Endothelial cell of umbilical vein (primary cell): ENCODE data around the gene SORCS2. TPM values are rescaled to one million over a fixed set of nuclear protein-coding genes. Genes with fewer than 3 reads are reported as not detected.

Source experiments
- BruUV-seq: library from RNA; stranded (reverse); fragments of 400-500 nt; replicated peaks from 2 replicates; lab custom pipeline; 2021; lab: Mats Ljungman, UMichigan
- CTCF ChIA-PET: fragments of 300-600, 350-600 bp; sonication (Branson Sonifier 250); formaldehyde crosslinking; loops from one replicate; lab custom pipeline; 2021; ENCODE audit warnings: antibody characterized with exemption, inconsistent platforms; lab: Charles Lee
- POLR2A ChIA-PET: fragments of 300-600, 350-600 bp; sonication (Branson Sonifier 250); formaldehyde crosslinking; loops from one replicate; lab custom pipeline; 2021; ENCODE audit warnings: antibody characterized with exemption, inconsistent platforms; lab: Charles Lee
- DNase-seq: peaks from one replicate; pipeline ENCODE4 v3.0.0-alpha.2; 2011; ENCODE audit warnings: low read depth, low spot score
- FAIRE-seq: peaks from 2 replicates; lab custom pipeline; 2011; peaks lifted over from hg19 to GRCh38; lab: Jason Lieb, UNC
- H2AFZ ChIP-seq: 2 replicates; pipeline ENCODE4 v1.6.0; 2012; ENCODE audit warnings: low read depth, low read length, control low read depth, inconsistent platforms
- H3K27ac ChIP-seq: 2 replicates; pipeline ENCODE4 v1.5.1; 2011; ENCODE audit warnings: low read depth, mild to moderate bottlenecking, control low read depth, low read length, moderate library complexity; ENCODE audit not compliant: insufficient read depth
- H3K27me3 ChIP-seq, 2 experiments: 2 replicates each; pipeline versions ENCODE4 v1.6.0 to v1.6.1; 2011; ENCODE audit warnings: low read length in 2 of 2, mixed read lengths in 1 of 2; ENCODE audit not compliant: control insufficient read depth in 2 of 2, insufficient read depth in 2 of 2
- H3K36me3 ChIP-seq, 2 experiments: 2 replicates in 1 of 2; 3 replicates in 1 of 2; pipeline ENCODE4 v1.5.1; 2011; ENCODE audit warnings: low read length in 2 of 2, mild to moderate bottlenecking in 1 of 2, moderate library complexity in 1 of 2; ENCODE audit not compliant: control insufficient read depth in 2 of 2, insufficient read depth in 2 of 2; ENCODE audit errors: extremely low read depth in 1 of 2
- H3K4me1 ChIP-seq: 3 replicates; pipeline ENCODE4 v1.5.1; 2011; ENCODE audit warnings: mild to moderate bottlenecking, low read length; ENCODE audit not compliant: control insufficient read depth, insufficient read depth; ENCODE audit errors: extremely low read depth
- H3K4me2 ChIP-seq: 2 replicates; pipeline ENCODE4 v1.6.1; 2011; ENCODE audit warnings: low read length, control low read depth, mixed read lengths; ENCODE audit not compliant: insufficient read depth
- H3K4me3 ChIP-seq, 3 experiments: fragments of 200-600 bp in 1 of 3; sonication (generic), shearing (Covaris generic) in 1 of 3; replicated peaks in 1 of 3; 2 replicates each; pipeline ENCODE4 v1.5.1; 2011 to 2016; ENCODE audit warnings: control low read depth in 3 of 3, low read length in 3 of 3, mild to moderate bottlenecking in 2 of 3, inconsistent platforms in 1 of 3, low read depth in 1 of 3, moderate library complexity in 1 of 3; ENCODE audit not compliant: insufficient read depth in 1 of 3
- H3K79me2 ChIP-seq: 2 replicates; pipeline ENCODE4 v1.6.0; 2012; ENCODE audit warnings: low read length, inconsistent platforms; ENCODE audit not compliant: control insufficient read depth, insufficient read depth
- H3K9ac ChIP-seq: replicated peaks from 2 replicates; pipeline ENCODE3; 2011; ENCODE audit warnings: low read length, control low read depth; ENCODE audit not compliant: insufficient read depth; ENCODE audit errors: extremely low read depth
- H3K9me1 ChIP-seq: replicated peaks from 3 replicates; pipeline ENCODE4 v1.6.0; 2011; ENCODE audit warnings: mild to moderate bottlenecking, low read length; ENCODE audit not compliant: control insufficient read depth, insufficient read depth; ENCODE audit errors: extremely low read depth
- H3K9me3 ChIP-seq: replicated peaks from 2 replicates; pipeline ENCODE4 v1.5.1; 2012; ENCODE audit warnings: low read length, inconsistent platforms; ENCODE audit not compliant: control insufficient read depth, insufficient read depth
- H4K20me1 ChIP-seq: replicated peaks from 2 replicates; pipeline ENCODE3; 2011; ENCODE audit warnings: mild to moderate bottlenecking, low read length; ENCODE audit not compliant: control insufficient read depth, insufficient read depth; ENCODE audit errors: extremely low read depth
- EZH2 ChIP-seq: IDR thresholded peaks from 2 replicates; pipeline ENCODE4 v1.6.1; 2012; ENCODE audit warnings: borderline replicate concordance, low read depth, mild to moderate bottlenecking, moderate library complexity, low read length, inconsistent platforms; ENCODE audit not compliant: severe bottlenecking
- FOS ChIP-seq: IDR thresholded peaks from 2 replicates; pipeline ENCODE4 v1.6.1; 2011; ENCODE audit warnings: mild to moderate bottlenecking, low read length, moderate library complexity, borderline replicate concordance; ENCODE audit not compliant: insufficient read depth
- GATA2 ChIP-seq: IDR thresholded peaks from 2 replicates; pipeline ENCODE4 v1.7.0; 2011; ENCODE audit warnings: low read depth, mild to moderate bottlenecking, moderate library complexity, mixed read lengths, low read length; ENCODE audit not compliant: insufficient read length, insufficient read depth
- JUN ChIP-seq: IDR thresholded peaks from 2 replicates; pipeline ENCODE4 v1.6.1; 2011; ENCODE audit warnings: borderline replicate concordance, low read depth; ENCODE audit not compliant: insufficient read length, insufficient read depth
- MAX ChIP-seq: IDR thresholded peaks from 2 replicates; pipeline ENCODE4 v1.6.1; 2011; ENCODE audit not compliant: insufficient read depth, insufficient read length
- MYC ChIP-seq: IDR thresholded peaks from one replicate; pipeline ENCODE4 v1.6.1; 2011; ENCODE audit warnings: mild to moderate bottlenecking, low read depth, low read length
- POLR2A ChIP-seq: IDR thresholded peaks from 2 replicates; pipeline ENCODE4 v1.6.1; 2012; ENCODE audit warnings: low read depth, mild to moderate bottlenecking, control low read depth, low read length
- POLR2AphosphoS5 ChIP-seq: IDR thresholded peaks from 2 replicates; pipeline ENCODE4 v1.6.1; 2012; ENCODE audit warnings: low read depth, mild to moderate bottlenecking, control low read depth, low read length, moderate library complexity; ENCODE audit not compliant: insufficient read depth
- dilution Hi-C: fragments of 300-500 bp; cut with MboI; formaldehyde crosslinking; loops from one replicate; pipeline ENCODE4 v1.15.0; 2019; ENCODE audit warnings: low sequenced_read_pairs; ENCODE audit not compliant: extremely low pct_ligation_motif_present
- intact Hi-C: fragments of 100-400 bp; cut with micrococcal nuclease; formaldehyde crosslinking; loops from one replicate; pipeline ENCODE4 v1.10.0; 2022
- polyA plus RNA-seq, 4 experiments: library from polyadenylated mRNA; depleted of rRNA in 3 of 4; stranded (reverse) in 3 of 4; unstranded in 1 of 4; fragments of >200 nt; gene quantifications; 2 replicates each; pipeline versions ENCODE4 v1.2.1 to v1.2.3, GENCODE V29; 2011 to 2012; ENCODE audit warnings: missing spikeins in 1 of 4
- total RNA-seq: library from RNA; stranded (reverse); gene quantifications from 2 replicates; pipeline ENCODE4 v1.2.3, GENCODE V29; 2021
- TF ChIP-seq, protein P1 (sequence below), 2 donors: IDR thresholded peaks; 1 replicate in 1 of 2; 2 replicates in 1 of 2; pipeline ENCODE4 v1.5.1; 2011; ENCODE audit warnings: low read length in 2 of 2, mild to moderate bottlenecking in 2 of 2, moderate library complexity in 2 of 2, control low read depth in 1 of 2, inconsistent platforms in 1 of 2, low read depth in 1 of 2; ENCODE audit not compliant: insufficient read depth in 1 of 2; ENCODE audit errors: extremely low read depth in 1 of 2

SORCS2 gene
- total and polyA plus RNA-seq, 2 donors (not counting 3 experiments of a cell fraction or from before 2014, with no cell fraction given): not detected

GRCh38 chr4:7326306-7326692, 134.0 kb downstream of the SORCS2 start:
- no peaks in the 10 kb centered on the region for H3K4me1 ChIP-seq
- no peak overlapping the region for H3K9ac ChIP-seq
- H3K9me3 ChIP-seq: no peaks in the 10 kb centered on the region
- FAIRE-seq (no peak), DNase-seq (no peak)
- TF ChIP-seq POLR2A (no peak), MYC (no peak), FOS (no peak), POLR2AphosphoS5 (no peak), JUN (no peak), GATA2 (no peak), MAX (no peak), EZH2 (no peak)
- TF ChIP-seq, protein P1, sequence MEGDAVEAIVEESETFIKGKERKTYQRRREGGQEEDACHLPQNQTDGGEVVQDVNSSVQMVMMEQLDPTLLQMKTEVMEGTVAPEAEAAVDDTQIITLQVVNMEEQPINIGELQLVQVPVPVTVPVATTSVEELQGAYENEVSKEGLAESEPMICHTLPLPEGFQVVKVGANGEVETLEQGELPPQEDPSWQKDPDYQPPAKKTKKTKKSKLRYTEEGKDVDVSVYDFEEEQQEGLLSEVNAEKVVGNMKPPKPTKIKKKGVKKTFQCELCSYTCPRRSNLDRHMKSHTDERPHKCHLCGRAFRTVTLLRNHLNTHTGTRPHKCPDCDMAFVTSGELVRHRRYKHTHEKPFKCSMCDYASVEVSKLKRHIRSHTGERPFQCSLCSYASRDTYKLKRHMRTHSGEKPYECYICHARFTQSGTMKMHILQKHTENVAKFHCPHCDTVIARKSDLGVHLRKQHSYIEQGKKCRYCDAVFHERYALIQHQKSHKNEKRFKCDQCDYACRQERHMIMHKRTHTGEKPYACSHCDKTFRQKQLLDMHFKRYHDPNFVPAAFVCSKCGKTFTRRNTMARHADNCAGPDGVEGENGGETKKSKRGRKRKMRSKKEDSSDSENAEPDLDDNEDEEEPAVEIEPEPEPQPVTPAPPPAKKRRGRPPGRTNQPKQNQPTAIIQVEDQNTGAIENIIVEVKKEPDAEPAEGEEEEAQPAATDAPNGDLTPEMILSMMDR (IDR thresholded peaks at IDR 0.05; ENCODE audit: extremely low read depth in 1 of 2, insufficient read depth in 1 of 2, low read depth in 1 of 2, low read length in 2 of 2): no peak
- dilution Hi-C loops (no loop called here), intact Hi-C loops (no loop called here)
- no peak overlapping the region for H3K4me2 ChIP-seq
- POLR2A ChIA-PET: no interaction called here
- no peak overlapping the region for H3K4me3 ChIP-seq
- H3K27me3 ChIP-seq: no peaks in the 10 kb centered on the region
- no TSS peak for BruUV-seq
- no peaks in the 10 kb centered on the region for H3K9me1 ChIP-seq
- CTCF ChIA-PET: no interaction called here
- no peak overlapping the region for H2AFZ ChIP-seq
- no peaks in the 10 kb centered on the region for H3K79me2 ChIP-seq
- no peaks in the 10 kb centered on the region for H3K36me3 ChIP-seq
- no peak overlapping the region for H3K27ac ChIP-seq
- H4K20me1 ChIP-seq: no peaks in the 10 kb centered on the region
